ENCODE measurements around the gene MCTP1.

DNA sequence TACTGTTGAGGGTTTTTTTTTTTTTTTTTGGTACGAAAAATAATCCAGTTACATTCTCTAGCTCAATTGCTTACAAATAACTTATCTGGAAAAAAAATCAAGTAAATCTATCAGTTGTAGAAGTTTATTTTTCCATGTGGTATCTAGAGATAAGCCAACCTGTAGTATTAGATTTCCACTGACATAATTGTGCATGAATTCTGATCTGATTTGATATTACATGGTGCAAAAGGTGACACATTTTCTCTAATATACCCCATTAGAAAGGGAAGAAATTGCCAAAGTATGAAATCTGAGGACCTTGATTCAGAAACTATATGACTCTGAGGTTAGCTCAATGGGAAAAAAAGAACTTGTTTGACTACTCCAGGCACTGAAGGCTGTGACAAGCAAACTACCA lies 524.9 kb downstream of the MCTP1 start:
- TF ChIP-seq, protein P1, sequence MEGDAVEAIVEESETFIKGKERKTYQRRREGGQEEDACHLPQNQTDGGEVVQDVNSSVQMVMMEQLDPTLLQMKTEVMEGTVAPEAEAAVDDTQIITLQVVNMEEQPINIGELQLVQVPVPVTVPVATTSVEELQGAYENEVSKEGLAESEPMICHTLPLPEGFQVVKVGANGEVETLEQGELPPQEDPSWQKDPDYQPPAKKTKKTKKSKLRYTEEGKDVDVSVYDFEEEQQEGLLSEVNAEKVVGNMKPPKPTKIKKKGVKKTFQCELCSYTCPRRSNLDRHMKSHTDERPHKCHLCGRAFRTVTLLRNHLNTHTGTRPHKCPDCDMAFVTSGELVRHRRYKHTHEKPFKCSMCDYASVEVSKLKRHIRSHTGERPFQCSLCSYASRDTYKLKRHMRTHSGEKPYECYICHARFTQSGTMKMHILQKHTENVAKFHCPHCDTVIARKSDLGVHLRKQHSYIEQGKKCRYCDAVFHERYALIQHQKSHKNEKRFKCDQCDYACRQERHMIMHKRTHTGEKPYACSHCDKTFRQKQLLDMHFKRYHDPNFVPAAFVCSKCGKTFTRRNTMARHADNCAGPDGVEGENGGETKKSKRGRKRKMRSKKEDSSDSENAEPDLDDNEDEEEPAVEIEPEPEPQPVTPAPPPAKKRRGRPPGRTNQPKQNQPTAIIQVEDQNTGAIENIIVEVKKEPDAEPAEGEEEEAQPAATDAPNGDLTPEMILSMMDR (conservative IDR thresholded peaks at IDR 0.05; ENCODE audit: low read depth, low read length), result no peak
- TF ChIP-seq EZH2 (IDR thresholded peaks at IDR 0.05; ENCODE audit: borderline replicate concordance, low read depth, low read length, poor library complexity, severe bottlenecking), result no peak
